GM19351 (cell line): ENCODE measurements around the gene GEN1.

Source experiments
- ATAC-seq: cut with Tn5 transposase; IDR thresholded peaks from one replicate; pipeline ENCODE4 v1.9.1; 2021; ENCODE audit warnings: mild to moderate bottlenecking, moderate library complexity; ENCODE audit not compliant: unreplicated experiment

GEN1 gene, protein sequence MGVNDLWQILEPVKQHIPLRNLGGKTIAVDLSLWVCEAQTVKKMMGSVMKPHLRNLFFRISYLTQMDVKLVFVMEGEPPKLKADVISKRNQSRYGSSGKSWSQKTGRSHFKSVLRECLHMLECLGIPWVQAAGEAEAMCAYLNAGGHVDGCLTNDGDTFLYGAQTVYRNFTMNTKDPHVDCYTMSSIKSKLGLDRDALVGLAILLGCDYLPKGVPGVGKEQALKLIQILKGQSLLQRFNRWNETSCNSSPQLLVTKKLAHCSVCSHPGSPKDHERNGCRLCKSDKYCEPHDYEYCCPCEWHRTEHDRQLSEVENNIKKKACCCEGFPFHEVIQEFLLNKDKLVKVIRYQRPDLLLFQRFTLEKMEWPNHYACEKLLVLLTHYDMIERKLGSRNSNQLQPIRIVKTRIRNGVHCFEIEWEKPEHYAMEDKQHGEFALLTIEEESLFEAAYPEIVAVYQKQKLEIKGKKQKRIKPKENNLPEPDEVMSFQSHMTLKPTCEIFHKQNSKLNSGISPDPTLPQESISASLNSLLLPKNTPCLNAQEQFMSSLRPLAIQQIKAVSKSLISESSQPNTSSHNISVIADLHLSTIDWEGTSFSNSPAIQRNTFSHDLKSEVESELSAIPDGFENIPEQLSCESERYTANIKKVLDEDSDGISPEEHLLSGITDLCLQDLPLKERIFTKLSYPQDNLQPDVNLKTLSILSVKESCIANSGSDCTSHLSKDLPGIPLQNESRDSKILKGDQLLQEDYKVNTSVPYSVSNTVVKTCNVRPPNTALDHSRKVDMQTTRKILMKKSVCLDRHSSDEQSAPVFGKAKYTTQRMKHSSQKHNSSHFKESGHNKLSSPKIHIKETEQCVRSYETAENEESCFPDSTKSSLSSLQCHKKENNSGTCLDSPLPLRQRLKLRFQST

DNA sequence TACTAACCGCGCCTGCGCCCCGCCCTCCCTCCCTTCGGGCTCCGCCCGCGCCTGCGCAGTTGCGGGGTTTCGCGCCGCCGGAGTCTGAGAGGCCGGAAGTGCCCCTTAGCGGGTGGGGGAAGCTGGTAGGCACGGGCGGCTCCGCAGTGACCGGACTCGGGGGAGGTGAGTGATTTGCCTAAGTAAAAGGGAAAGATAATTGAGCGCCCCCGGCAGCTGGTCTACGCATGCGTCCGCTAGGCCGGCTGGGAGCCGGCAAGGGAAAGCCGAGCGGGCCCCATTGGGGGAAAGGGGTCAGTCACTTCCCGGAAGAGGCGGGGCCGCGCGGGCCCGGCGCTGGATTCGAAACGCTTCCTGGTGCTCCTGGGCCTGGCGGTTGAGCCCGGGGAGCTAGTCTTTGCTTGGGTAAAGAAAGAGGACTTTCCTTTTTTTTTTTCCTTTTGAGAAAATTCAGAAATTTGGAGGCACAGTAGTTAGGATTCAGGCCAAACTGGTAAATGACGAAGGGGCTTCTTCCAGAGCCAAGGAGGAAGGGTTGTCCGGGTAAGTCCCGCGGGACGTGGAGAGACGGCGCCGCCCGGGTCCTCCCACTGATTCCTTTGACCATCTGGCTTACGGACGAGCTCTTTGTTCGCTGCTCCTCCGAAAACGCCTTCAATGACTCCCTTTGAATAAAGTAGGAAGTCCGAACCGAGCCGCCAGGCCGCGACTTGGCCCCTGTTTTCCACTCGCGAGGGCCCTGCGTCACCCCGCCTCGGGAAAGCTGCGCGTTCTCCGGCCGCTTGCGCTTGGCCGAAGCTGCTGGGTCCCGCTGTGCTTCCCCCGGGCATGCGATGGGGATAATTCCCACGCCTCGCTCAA, at the start of gene GEN1, which contains the start of gene SMC6:
TSS of gene GEN1 (plus strand) at position 336 of the 861 bp plus-strand sequence. CDS start 5,806 bp downstream, outside the sequence.
TSS of gene SMC6 (minus strand) at position 8 of the 861 bp plus-strand sequence. CDS start 7,864 bp downstream, outside the sequence.
- ATAC-seq = peak; percentile 65

DNA sequence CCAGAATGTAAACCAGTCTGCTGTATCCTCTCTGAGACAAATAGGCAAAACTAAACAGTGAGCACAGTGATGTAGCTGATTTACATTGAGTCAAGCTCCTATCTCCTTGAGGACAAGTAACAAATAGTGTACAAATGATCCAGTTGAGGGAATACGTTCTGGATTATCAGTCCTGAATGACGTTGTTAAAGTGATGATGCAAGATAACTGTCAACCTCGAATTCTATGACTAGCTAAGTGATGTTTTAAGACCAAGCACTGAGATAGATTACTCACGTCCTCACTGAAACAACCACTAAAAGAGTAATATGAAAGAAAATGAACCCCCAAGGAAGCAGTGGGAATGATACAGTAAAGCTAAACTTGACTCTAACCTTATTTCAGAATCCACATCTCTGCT, 47.1 kb upstream of the GEN1 start:
- no peak for ATAC-seq

DNA sequence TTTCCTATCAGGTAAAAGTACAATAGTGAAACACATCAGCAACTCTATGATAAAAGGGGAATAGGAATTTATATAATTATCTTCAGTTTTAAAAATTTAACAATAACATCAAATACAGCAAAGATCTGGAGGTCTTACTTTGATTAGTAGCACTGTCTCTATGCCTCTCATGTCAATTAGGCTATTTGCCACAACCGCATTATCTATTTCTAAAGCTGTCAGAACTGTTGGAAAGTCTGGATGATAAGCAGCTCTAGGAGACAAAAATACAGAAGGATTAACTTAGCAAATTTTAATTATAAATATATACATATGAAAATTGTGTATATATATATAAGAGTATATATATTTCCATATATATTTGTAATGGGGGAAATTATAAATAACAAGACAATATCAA, 45.4 kb upstream of the GEN1 start:
- no peak for ATAC-seq

DNA sequence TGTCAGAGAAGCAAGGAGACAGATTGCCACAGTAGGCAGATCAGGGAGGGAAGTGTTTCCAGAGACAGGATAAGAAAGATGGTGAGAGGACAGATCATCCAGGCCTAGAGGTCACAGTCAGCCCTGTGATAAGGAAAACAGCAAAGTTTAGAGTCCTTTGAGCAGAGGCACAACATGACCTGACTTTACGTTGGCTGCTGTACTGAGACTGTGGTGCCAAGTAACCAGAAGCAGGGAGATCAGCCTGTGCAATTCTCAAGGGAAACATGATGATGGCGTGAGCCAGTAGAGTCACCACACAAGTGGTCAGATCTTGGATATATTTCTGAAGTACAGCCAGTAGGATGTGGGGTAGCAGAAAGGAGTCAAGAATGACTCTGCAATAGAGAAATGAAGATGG, 44.0 kb upstream of the GEN1 start:
- no peak for ATAC-seq

DNA sequence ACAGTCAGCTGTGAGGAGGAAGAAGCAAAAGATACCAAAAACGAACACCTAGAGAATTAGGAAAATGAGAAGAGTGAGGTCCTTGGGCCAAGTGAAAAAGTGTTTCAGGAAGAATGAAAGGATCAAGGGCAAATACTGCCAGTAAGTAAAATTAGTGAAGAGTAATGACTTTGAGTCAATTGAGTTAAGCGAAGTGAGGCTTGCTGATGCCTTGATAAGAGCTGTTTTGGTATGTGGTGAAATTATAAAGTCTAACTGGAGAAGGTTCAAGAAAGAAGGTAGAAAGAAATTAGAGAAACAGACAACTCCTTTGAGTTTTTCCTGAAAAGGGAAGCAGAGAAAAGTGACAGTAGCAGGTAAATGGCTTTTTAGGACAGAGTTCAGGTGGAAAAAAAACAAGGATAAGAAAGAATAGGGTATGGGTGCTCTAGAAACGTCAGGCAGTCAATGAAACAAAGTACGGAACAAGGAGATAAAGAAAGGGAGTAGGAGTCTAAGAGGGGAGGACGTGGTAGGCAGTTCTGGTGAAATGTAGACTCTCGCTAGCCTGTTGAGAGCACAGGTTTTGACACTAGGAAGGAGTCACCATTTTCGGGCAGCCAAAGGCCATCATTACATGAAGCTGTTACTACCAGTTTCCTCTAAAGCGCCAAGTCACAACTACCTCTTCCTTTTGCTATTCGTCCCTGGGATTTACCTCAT, 43.2 kb upstream of the GEN1 start:
- no peak for ATAC-seq

DNA sequence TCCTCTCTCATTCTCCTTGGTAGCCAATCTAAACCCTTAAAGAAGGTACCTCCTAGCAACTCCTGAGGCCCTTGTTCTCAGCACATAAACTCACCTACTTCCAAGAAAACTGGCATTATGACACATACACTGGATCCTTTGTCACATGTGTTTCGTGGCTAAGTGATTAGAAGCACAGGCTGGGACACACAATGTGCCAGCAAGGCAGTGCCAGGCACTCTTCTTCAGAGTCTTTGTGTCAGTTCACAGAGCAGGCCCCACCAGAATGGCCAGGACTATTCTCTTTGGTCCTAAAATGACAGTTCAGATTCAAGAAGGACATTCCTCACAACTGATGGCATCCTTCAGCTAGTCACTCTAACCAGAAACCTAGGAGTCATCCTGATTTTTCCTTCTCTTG, 40.6 kb upstream of the GEN1 start:
- no peak for ATAC-seq

DNA sequence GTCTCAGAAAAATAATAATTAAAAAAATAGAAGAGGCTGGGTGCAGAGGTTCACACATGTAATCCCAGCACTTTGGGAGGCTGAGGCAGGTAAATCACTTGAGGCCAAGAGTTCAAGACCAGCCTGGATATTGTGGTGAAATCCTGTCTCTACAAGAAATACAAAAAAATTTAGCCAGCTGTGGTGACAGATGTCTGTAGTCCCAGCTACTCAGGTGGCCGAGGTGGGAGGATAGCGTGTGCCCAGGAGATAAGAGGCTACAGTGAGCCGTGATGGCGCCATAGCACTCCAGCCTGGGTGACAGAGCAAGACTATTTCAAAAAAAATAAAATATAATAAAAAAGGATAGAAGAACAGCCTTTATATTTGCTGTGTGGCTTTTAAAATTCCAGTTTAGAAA, 36.3 kb upstream of the GEN1 start:
- no peak for ATAC-seq

DNA sequence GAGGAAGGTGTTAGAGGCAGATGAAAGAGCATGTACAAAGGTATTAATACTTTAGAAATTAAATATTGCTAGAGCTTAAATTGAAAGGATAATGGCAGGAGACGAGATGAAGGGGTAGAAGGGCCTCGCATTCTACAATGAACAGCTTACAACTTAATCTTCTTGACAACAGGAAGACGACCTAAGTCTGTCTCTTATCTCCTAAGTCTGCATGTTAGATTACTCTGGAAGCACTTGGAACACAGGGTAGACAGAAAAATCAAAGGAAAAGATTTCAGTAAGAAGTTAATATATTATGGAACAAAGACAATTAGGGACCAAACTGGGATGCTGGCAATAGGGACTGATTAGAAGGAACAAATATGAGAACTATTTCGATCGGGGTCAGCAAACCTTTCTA, 35.2 kb upstream of the GEN1 start:
- ATAC-seq = no peak

DNA sequence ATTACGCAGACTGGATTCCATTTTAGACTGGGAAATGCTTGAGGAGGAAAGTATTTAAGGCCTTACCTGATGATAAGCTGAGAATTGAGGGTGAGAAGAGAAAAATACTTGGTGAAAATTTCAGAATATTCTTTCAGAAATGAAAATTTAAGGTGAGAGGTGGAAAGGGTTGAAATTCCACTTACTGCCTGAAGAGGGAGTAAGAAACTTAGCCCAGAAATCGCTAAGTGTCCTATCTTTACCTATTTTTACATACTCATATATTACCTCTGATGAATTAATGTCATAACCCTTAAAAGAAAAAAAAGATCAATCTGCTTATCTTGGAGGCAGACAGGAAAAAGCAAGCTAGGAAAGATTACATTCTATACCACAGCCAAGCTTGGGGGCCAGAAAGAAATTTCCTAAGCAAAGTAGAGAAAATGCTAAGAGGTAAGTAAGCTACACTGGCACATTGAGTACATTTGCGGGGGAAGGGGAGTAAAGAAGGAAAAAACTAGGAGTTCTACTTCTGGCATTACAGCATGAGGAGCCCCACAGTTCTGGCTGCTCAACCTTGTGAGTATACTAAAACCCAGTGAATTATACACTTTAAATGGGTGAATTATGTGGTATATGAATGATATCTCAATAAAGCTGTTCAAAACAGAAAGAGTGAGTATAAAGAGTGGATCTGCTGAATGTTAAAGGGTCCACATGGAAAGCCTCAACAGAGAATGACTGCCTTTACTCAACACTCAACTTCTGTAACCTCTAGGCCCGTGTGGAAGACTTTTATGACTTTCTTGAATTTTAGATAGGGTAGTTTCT, 34.2 kb upstream of the GEN1 start:
- ATAC-seq = peak; percentile 83

DNA sequence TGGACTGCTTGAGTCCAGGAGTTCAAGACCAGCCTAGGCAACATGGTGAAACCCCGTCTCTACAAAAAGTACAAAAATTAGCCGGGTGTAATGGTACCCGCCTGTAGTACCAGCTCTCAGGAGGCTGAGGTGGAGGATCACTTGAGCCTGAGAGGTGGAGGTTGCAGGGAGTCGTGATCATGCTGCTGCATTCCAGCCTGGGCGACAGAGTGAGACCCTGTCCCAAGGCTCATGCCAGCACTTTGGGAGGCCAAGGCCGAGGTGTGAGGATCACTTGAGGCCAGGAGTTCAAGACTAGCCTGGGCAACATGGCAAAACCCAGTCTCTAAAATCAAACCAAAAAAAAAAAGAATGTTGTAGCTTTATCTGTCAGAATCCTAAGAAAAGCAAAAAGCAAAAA, 25.7 kb upstream of the GEN1 start:
- ATAC-seq = no peak

DNA sequence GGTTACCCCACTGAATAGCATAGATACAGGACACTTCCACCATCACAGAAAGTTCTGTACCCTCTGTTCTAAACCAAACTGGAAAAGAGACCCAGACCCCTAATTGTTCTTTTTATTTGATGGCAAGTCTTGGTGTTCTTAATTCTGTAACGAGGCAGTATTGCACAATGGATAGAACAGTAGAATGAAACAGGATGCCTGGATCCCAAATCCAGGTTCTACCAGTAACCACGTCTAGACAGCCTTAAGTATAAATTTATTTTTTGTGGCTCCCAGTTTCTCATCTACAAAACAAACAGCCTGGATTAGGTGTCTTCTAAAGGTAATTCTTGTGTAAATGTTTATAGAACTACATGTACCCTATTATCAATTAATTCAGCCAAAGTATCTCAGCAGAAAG, 24.1 kb upstream of the GEN1 start:
- no peak for ATAC-seq

DNA sequence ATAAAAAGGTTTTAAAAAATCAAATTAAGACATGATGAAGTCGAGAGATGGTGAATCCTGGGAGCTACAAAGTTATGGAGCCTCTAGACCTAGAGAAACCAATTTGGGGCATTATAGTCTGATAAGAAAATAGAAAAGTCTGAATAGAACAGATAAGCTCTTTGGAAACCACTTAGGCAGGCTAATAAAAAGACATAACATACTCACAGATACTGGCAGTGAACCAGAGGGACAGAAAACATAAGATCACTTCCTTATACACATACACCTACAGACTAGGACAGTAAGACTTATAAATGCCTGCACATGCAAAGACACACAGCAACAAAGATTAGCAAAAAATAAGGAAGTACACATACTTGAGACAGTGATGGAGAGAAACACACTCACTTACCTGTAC, 20.3 kb upstream of the GEN1 start:
- ATAC-seq = no peak

DNA sequence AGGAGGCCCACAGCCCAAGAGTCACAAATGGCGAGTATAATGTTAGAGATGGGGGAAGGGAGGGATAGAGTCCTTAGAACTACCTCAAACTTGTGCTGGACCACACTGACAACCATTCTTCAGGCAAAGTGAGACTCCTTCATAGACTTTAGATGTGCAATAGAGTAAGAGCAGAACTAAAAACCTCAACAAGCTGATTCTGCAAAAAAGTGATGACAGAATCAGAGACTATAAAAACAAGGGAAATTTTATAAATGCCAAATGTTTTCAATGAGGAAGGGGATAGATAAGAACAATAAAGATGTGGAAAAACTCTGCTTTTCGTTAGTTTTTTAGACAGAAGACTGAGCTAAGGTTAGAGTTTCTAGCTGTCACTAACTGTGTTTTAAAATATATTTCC, 18.1 kb upstream of the GEN1 start:
- no peak for ATAC-seq

DNA sequence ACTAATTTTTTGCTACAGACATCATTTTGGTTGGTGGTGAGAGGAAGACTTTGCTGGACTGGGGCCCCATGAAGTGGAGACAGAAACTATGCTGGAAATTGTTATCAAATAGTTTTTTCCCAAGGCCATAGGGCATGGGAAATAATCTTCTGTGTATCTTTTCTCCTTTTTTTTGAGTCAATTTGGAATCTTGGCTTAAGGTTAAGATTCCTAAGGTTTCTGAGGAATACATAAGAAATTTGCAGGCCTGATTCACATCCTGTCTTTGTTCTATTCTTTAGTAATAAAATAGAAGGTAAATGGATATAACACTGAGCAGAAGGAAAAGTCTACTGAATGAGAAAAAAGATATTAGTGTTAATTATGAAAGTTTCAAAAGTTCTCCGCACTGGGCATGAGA, 16.9 kb upstream of the GEN1 start:
- no peak for ATAC-seq

DNA sequence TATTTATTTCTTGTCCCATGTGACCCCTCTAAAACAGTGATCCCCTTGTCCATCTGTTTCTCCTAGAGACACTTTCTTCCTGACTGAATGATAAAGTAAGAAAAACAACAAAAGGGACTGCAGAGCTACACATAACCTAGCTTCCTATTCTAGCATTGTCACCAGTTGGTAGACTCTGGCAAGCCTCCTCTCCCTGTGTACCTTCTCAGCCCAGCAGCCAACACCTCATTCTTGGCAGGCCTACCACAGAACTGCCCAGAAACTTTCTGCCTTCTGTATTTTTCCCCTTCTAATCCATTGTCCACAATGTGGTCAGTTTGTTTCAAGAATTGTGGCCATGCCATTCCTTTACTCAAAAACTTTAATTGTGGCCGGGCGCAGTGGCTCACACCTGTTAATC, 13.7 kb upstream of the GEN1 start:
- ATAC-seq = no peak

DNA sequence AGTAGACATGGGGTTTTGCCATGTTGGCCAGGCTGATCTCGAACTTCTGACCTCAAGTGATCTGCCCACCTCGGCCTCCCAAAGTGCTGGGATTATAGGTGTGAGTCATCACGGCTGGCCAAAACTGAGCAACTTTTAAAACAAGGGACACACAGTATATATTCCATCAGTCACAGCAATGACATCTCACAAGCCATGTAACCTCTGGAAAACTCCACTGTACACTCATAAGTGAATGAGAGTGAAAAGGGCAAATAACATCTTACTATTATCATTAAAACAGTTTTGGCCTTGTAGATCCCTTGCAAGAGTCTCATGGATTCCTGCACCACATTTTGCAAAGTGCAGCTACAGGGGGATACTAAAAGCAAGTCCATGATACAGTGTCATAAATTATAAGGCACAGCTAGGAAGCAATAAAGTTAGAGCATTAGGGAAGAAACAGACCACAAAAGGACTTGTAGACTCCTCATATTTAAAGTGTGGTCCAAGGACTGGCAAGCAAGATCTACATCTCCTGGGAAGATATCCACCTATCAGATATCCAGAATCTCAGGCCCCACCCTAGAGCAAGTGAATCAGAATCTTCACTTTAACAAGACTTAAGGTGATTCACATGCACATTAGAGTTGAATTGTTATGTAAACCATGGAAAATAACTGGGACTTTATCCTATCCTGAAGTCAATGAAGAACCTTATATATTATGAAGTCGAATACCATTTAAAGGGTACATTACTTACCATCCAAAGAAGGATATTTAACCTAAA, 6.1 kb upstream of the GEN1 start:
- no peak for ATAC-seq

DNA sequence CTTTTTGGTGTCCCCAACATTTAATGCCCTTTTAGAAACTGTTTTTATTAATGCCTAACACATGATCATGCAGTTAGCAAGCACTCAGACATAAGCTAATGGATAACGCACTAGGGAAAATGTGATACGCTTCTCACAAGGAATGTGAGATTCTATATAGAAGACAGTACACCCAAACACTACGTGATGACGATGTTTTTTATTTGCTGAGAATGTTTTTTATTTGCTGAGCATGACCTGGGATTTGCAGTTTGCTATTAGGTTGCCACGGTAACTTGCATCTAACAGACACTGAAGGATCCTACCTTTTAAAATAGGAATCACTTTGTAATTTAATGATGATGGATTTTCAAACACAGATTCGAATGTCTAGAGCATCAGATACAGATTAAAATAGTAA, 5.2 kb upstream of the GEN1 start:
- ATAC-seq = no peak

DNA sequence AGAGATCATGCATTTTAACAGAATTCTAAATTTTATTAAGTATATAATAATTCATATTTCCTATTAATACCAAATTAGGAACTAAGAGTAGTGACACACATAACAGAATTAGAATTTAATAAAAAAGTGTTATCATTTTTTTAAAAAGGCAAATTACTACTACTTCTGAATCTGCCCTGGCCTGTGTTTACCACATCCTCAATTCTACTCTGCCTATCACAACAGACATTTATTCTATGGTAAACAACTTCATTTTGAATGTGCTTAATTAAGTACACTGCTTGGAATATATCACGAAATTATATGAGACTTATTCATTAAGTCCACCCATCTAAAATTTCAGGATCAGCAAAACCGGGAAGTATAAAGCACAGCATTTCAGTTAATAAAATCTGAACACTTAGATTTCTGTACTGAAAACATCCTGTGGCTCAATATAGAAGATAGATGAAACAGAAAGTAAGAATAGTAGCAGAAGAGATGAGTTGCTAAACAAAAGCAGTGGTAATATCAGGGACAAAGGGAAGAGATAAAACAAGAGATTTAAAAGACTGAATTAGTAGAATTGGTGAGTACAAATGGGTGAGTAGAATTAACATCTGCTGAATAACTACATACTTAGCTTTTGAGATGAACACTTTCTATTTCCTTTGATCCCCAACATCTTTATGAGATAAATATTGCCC, 4.0 kb upstream of the GEN1 start:
- ATAC-seq = peak; percentile 28
